ENCODE measurements around the gene PGS1. TPM values are rescaled to one million over a fixed set of nuclear protein-coding genes. Genes with fewer than 3 reads are reported as not detected.

PGS1 gene
- total RNA-seq, 1 donor = 40.2 TPM

GRCh38 chr17:78337244-78338109 lies 41.0 kb upstream of the PGS1 start:
- DNase-seq (ENCODE audit: low read depth) = peak; percentile 60
- H3K4me3 ChIP-seq (ENCODE audit: low read depth, low read length) = no peak overlapping the region
- no peak for TF ChIP-seq CTCF (IDR thresholded peaks at IDR 0.05; ENCODE audit: insufficient read depth, low read length)

- no peak overlapping the region for H3K4me3 ChIP-seq (ENCODE audit: low read depth, low read length)
- DNase-seq (ENCODE audit: low read depth) = no peak
- TF ChIP-seq CTCF (IDR thresholded peaks at IDR 0.05; ENCODE audit: insufficient read depth, low read length) = no peak
Observed at GRCh38 chr17:78338486-78339259, 39.8 kb upstream of the PGS1 start.

GRCh38 chr17:78340183-78340955 lies 38.1 kb upstream of the PGS1 start:
- DNase-seq (ENCODE audit: low read depth) = no peak
- no peak overlapping the region for H3K4me3 ChIP-seq (ENCODE audit: low read depth, low read length)
- no peak for TF ChIP-seq CTCF (IDR thresholded peaks at IDR 0.05; ENCODE audit: insufficient read depth, low read length)

GRCh38 chr17:78341559-78342448 lies 36.6 kb upstream of the PGS1 start:
- no peak for TF ChIP-seq CTCF (IDR thresholded peaks at IDR 0.05; ENCODE audit: insufficient read depth, low read length)
- peak overlapping the region; percentile 49 for H3K4me3 ChIP-seq (ENCODE audit: low read depth, low read length)
- DNase-seq (ENCODE audit: low read depth) = peak; percentile 81

GRCh38 chr17:78342449-78343186 lies 35.8 kb upstream of the PGS1 start:
- DNase-seq (ENCODE audit: low read depth) = peak; percentile 95
- peak overlapping the region; percentile 49 for H3K4me3 ChIP-seq (ENCODE audit: low read depth, low read length)
- TF ChIP-seq CTCF (IDR thresholded peaks at IDR 0.05; ENCODE audit: insufficient read depth, low read length) = no peak

All from fibroblast of the aortic adventitia (primary cell).